HG02759 (cell line): ENCODE results near the gene CDH4.
"Not testable (repeated sequence)": the region's sequence is repeated elsewhere in the genome, so short reads cannot be mapped to it uniquely, and the experiment has no call there.

ENCODE experiments used
- ATAC-seq: cut with Tn5 transposase; IDR thresholded peaks from one replicate; pipeline ENCODE4 v1.9.1; 2021; ENCODE audit warnings: mild to moderate bottlenecking, moderate library complexity; ENCODE audit not compliant: unreplicated experiment

The CDH4 gene

DNA sequence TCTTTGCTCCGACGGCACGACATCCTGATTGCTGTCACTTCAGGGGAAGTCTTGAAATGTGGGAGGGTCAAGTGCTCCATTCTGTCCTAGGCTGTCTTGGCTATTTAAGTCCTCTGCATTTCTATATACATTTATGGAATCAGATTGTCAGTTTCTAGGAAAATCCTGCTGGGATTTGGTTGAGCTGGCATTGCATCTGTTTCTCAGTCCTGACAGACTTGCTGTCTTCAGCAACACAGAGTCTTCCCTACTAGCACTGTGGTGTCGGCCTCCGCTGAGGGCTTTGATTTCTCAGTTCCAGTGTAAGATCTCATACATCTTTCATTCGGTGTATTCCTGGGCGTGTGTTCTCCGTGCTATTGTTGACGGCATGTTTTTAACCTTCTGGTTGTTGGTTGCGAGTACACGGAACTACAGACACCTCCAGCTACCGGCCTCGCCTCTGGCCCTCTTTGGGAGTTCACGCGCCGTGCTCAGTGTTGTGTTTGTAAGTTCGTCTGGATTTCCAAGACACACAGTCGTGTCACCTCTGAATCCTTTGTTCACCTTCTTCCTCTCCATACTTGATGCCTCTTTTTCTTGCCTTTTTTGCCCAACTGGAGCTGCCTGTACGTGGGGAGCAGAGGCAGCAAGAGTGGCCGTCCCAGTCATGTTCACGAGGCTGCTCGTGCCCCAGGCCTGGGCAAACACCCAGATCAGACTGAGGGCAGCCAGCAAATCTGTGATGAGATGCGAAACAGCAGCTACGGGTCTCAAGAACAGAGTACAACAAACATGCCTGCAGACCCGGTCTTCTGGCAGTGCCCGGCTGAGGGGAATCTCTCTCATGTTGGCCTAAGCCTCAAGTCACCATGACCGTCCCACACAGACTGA lies 720.8 kb downstream of the CDH4 start:
- no peak for ATAC-seq

DNA sequence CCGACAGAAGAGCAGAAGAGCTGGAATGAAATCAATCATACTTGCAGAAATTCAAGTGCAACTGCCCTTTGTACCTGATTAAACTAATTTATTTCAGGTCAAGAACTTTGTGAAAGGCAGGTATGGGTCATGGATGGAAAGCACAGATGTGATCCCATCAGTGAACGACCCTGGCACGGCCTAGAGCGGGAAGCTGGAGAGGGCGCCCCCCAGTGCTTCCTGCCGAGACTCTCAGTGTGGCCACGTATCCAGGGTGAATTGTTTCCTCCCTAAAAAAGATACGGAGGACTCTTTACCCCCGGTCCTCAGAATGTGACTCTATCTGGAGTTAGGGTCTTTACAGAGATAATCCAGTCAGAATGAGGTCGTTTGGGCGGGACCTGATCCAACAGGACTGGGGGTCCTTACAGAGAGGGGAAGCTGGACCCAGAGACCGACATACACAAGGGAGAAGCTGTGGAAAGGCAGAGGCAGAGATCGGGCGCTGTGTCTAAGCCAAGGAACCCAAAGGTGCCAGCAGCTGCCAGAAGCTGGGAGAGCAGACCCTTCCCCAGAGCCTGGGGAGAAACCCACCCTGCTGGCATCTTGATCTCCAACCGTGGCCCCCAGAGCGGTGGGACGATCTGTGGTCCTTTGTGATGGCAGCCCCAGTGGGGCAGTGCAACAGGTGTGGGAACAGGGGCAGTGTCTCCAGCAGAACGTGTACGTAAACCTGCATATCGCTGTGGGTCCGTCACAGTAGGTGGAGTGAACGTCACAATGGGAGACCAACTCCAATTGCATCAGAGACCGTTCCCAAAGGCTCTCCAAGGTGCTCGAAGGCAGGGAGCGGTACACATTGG lies 721.7 kb downstream of the CDH4 start:
- no peak for ATAC-seq

DNA sequence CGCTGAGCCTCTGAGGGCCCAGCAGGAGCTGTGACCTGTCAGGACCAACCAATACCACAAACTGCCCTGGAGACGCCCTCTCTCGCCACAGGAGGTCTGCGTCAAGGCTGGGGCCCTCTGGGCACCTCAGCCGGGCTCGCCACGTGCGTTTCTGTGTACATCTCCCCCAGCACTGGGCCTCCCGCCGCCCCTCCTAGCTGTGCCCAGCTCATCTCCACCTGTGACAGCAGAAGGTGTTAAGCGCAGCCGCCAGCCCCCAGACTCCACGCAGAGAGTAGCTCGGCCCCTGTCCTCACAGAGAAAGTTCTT lies 722.2 kb downstream of the CDH4 start:
- ATAC-seq = no peak

GRCh38 chr20:61975407-61976129 lies 723.5 kb downstream of the CDH4 start:
- ATAC-seq = no peak

DNA sequence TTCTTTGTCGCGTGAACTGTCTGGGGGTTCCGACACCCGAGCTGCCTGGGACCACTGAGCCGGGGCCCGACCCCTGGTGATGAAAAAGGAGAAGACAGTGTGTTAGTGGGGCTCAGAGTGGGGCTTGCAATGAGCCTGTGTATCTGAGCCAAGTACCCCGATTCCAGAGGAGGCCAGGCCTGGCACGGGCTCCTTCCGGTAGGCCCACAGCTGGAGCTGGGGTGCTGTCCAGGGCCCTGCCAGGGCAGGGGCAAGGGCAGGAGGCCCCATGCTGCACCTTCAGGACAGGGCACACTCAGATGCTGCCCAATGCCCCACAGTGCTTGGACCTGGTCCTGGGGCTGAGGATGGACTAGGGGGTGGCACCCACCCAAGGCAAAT lies 724.2 kb downstream of the CDH4 start:
- ATAC-seq = no peak

DNA sequence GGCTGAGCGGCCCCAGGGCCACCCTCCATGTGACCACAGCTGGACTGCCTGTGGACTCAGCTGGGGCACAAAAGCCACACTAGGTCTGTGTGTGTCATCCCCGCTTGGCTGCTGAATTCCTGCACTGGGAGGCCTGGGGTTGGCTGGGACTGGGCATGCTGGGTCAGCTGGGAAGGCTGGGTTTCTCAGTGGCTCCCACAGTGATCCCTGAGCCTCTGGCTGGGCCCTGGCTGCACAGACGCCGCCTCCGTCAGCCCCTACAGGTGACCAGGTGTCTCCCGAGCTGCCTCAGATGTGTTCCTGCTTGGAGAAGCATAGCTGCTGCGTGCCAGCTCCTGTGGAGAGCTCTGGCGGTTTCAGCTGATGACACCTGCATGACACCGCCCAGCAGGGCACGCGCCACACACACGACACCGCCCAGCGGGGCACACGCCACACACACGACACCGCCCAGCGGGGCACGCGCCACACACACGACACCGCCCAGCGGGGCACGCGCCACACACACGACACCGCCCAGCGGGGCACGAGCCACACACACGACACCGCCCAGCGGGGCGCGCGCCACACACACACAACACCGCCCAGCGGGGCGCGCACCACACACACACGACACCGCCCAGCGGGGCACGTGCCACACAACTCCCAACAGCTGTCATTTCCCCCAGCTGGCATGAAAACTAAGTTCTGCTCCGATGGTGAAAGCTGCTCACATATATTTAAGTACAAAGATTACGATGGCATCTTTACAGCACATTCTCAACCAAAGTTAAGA lies 724.8 kb downstream of the CDH4 start:
- no peak for ATAC-seq

DNA sequence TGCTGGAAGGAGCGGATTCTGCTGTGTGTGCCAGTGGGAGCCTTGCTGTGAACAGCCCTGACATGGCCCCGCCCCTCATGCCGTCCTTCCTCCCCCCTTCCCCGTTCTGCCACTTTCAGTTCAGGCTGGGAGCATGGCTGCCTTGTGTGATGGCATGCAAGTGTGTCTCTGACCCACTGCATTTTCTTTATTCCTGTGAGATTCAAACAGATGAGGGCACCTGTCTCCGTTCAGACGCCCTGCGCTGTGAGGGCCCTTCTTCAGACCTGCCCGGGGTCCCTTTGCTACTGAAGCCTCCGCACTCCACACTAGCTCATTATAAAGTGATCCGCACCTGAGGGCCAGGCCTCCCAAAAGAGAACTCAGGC lies 725.3 kb downstream of the CDH4 start:
- ATAC-seq = no peak

DNA sequence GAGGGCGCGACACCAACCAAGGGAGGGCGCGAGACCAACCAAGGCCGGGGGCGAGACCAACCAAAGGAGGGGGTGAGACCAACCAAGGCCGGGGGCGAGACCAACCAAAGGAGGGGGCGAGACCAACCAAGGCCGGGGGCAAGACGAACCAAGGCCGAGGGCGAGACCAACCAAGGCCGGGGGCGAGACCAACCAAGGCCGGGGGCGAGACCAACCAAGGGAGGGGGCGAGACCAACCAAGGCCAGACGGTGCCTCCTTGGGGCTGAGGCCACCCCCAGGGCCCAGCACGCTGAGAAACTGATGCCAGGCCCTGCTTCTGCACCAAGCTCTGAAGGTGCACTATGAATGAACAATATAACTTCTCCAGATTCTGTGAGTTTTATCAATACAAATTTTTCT lies 726.4 kb downstream of the CDH4 start:
- ATAC-seq = no peak

- no peak for ATAC-seq
Observed at GRCh38 chr20:61979090-61979489, 727.0 kb downstream of the CDH4 start.

DNA sequence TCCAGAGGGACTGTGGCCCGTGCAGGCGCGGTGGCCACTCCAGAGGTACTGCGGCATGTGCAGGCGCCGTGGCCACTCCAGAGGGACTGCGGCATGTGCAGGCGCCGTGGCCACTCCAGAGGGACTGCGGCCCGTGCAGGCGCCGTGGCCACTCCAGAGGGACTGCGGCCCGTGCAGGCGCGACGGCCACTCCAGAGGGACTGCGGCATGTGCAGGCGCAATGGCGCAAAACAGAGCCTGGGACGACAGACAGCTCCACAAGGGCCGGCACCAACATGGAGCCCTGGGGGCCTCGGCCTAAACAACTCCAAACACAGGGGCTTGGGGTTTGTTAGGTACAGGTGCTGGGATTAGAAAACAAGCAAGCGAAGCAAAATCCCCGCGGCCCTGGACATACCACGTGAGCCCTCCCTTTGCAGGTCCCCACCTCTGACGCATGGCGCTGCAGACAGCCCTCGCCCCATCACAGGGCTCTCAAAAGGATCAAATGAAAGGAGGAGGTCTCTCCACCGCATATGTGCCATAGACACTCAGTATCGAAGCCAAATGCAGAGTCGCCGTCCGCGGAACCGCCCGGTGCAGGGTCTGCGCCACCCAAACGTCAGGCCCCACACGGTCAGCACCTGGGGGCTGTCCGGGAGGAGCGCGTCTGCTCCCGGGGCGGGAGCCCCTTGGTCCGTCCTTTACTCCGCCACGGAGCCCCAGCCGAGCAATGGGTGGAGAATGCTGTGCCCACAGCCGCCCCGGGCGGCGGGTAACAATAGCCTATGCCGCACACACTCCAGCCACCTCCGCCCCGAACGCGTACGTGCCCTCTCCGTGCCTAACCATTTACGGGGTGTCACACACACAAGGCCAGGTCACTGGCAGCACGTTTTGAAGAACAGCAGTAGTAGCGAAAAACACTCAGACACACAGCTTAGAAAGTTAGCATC lies 727.9 kb downstream of the CDH4 start:
- no peak for ATAC-seq

GRCh38 chr20:61980647-61981583 lies 728.9 kb downstream of the CDH4 start:
- no peak for ATAC-seq

GRCh38 chr20:61981691-61982090 lies 729.6 kb downstream of the CDH4 start:
- not testable (repeated sequence) for ATAC-seq

DNA sequence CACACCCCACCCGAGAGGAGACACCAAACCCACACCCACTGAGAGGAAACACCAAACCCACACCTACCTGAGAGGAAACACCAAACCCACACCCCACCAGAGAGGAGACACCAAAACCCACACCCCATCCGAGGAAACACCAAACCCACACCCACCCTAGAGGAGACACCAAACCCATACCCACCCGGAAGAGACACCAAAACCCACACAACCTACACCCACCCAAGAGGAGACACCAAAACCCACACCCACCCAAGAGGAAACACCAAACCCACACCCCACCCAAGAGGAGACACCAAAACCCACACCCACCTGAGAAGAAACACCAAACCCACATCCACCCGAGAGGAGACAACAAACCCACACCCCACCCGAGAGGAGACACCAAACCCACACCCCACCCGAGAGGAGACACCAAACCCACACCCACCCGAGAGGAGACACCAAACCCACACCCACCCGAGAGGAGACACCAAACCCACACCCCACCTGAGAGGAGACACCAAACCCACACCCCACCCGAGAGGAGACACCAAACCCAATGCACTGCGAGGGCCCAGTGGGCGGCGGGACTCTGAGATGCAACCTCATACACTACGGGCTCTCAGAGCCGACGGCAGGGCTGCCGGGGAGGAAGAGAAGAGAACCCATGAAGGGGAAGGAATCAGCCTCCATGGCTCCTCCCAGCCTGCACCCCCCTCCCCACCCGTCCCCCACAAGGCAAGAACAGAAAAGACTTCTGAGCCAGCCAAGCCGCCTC lies 730.3 kb downstream of the CDH4 start:
- ATAC-seq = no peak

GRCh38 chr20:61982951-61983315 lies 730.9 kb downstream of the CDH4 start:
- ATAC-seq = no peak

DNA sequence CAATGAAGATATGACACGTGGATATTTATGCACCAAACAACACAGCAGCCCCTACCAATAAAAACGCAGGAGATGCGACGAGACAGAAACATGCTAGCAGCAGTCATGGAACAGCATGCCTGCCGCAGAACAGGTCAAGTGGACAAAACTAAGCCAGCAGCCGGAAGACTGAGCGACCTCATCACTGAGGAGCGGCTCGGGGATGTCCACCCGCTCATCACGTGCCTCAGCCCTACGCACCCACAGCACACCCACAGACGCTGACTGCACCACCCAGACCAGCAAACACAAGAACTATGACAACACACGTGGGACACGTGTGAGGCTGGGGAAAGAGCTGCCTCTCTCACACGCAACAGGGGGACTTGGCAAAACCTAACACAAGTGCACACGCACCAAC lies 731.9 kb downstream of the CDH4 start:
- ATAC-seq = no peak

DNA sequence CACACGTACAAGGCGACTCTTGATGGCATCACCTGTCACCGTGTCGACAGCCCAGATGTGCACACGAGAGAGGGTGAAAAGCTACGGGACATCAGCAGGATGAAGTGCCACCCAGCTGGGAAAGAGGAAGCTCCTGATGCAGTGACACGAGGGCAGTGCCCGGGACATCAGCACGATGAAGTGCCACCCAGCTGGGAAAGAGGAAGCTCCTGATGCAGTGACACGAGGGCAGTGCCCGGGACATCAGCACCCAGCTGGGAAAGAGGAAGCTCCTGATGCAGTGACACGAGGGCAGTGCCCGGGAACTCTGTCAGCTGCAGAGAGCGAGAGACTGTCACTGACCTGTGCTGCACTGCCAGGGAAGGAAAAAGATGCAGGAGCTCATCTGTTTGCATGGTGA lies 732.4 kb downstream of the CDH4 start:
- ATAC-seq = not testable (repeated sequence)

- no peak for ATAC-seq
Observed at GRCh38 chr20:61985096-61985495, 733.0 kb downstream of the CDH4 start.

GRCh38 chr20:61986762-61987321 lies 734.8 kb downstream of the CDH4 start:
- no peak for ATAC-seq
